NCI-H1105 (cell line): Measurements from ENCODE around the gene GALNT3.

Source experiments
- DNase-seq: peaks from one replicate; lab custom pipeline; 2025; lab: John Stamatoyannopoulos, UW

Gene GALNT3

DNA sequence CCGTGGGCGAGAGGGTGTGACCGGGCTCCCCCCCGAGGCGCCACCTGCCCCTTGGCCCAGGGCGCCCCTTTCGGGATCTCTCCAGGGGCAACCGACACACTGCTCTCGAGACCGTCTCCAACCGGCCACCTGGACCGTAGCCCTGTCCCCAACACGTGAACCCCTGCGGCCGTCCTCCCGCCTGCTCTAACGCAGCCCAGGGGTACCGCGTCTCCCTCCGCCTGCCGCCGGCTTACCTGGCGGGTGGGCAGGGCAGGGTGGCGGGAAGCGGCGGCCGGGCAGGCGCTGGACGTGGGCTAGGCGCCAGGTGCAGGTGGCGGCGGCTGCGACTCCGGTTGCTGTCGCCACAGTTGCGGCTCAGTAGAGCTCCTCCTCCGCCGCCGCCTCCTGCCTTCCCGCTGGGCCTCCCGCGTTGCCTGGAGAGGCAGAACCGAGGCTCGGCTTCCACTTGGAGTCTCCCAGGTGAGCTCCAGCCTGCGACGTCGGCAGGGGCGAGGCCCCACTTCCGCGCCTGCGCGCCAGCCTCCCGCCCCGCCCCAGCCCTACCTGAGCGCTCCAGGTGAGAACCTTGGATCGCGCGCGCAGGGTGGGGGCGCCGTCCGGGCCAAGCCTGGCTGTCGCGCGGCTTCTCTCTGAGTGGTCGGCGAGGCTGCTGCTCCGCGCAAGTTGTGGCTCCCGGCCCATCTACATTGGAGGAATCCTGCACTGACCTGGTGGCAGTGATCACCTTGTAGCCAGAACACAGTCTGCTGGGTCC lies at the start of gene GALNT3:
Gene GALNT3 (minus strand): TSS at position 469 of the 757 bp plus-strand sequence. CDS start 23,547 bp downstream, outside the sequence.
- peak; percentile 86 for DNase-seq

DNA sequence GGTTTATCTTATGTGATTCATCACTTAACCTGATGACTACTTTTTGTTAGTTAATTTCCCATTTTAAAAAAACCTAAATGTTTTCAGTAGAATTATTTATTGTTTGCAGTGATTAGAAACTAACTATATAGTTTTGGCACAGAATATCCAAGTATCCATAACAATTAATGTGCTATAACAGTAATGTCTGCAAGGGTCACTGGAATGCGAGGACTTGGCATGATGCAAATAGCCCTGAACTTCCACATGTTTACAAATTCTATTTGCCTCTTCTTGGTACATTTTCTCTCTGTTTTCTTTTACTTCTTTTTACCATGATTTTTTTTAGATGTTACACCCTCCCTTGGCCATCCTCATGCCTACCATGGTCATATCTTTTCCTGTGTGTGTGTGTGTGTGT lies 49.3 kb upstream of the GALNT3 start:
- DNase-seq: no peak

DNA sequence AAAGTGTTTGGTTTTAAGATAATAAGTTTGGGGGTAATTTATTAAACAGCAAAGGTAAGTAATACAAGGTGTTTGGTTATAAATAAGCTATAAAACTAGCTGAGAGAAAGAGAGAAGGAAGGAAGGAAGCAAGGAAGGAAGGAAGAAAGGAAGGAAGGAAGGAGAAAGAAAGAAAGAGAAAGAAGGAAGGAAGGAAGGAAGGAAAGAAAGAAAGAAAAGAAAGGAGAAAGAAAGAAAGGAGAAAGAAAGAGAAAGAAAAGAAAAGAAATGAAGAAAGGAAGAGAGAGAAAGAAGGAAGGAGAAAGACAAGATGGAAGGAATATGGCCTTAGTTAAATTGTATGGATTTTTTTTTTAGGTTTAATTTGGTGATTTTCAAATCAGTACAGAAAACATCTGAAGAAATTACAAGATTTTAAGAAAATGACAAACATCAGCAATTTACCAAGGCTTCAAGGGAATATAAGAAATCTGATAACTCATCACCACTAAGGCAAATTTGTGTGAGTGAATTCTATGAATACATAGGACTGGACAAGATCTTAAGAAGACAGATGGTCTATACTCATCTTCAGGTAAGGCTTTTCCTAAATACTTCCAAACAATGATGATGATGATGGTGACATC lies 46.4 kb upstream of the GALNT3 start:
- DNase-seq: no peak

DNA sequence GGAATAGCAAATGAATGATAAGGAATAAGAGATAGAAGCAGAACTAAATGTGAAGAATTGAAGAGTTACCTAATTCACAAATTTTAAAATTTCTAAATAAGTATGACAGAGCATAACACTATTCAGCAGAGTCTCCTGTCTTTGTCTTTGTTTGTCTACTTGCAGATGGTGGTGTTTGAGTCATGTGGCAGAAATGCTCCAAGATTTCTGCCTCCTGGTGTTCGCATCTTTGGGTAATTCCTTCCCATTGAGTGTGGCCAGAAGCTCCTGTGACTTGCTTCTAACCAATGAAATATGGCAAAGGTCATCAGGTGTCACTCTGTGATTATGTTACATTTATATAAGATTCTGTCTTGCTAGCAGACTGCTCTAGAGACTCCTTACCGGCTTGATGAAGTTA lies 45.6 kb upstream of the GALNT3 start:
- no peak for DNase-seq

DNA sequence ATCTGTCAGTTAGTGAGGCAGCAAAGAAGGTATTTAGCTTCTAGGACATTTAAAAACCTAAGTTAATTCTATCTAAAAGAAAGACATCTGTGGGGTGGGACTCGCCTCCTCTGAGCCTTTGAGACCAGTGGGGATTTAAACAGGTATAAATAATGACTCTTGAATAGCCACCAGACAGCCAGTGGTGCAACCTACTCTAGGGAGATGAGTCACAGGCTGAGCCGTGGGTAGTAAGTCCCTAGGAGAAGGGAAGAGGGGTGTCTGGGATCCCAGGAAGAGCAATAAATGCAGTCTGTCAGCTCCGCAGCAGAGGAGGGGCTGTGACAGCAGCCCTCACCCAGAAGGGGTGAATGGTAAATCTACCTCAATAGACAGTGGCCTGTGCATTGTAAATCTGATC lies 43.1 kb upstream of the GALNT3 start:
- DNase-seq: no peak

DNA sequence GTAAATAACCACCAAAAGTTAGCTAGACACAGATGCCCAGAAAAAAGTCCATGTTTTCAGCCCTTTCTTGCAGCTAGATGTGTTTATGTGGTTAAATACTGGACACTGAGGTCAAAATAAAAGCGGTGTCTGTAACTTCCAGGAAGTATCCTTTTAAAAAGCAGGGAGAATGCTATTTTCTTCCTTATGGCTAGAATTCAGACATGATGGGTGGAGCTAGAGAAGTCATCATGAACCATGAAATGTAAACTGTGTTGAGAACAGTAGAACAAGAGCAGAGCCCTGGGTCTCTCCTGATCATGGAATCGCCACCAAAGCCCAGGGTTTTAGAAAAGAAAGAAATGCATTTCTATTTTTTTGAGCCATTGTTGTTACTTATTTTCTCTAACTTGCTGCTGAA lies 41.3 kb upstream of the GALNT3 start:
- DNase-seq: no peak

DNA sequence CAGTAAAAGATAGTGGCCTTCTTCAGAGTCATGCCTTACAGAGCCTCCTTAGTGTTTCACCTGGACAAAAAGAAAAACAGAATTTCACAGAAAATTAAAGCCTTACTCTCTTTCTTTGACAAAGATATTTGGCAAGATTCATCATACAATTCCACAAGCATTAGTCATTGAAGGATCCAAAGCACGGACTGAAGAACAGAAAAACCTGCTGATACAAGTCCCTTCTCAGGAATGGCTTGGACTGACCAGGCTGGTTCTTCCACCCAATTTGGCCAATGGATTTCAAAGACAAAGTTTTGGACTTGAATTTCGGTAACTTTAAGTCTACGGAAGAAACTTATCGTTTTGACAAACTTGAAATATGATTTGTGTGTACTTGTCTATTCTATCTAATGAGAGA lies 39.1 kb upstream of the GALNT3 start:
- no peak for DNase-seq

DNA sequence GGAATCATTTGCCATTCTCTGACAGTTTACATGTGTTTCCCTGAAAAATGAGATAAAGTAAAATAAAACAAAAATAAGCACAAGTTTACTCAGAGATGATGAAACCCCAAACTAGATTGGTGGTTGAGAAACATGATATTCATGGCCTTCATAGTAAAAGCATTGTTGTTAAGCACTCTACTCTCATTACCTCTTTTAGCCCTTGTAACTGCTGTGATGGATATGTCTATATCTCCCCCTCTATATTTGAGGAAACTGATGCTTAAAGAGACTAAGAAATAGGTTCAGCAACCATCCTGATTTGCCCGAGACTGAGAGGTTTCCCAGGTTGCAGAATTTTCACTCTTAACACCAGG lies 33.9 kb upstream of the GALNT3 start:
- DNase-seq: no peak

DNA sequence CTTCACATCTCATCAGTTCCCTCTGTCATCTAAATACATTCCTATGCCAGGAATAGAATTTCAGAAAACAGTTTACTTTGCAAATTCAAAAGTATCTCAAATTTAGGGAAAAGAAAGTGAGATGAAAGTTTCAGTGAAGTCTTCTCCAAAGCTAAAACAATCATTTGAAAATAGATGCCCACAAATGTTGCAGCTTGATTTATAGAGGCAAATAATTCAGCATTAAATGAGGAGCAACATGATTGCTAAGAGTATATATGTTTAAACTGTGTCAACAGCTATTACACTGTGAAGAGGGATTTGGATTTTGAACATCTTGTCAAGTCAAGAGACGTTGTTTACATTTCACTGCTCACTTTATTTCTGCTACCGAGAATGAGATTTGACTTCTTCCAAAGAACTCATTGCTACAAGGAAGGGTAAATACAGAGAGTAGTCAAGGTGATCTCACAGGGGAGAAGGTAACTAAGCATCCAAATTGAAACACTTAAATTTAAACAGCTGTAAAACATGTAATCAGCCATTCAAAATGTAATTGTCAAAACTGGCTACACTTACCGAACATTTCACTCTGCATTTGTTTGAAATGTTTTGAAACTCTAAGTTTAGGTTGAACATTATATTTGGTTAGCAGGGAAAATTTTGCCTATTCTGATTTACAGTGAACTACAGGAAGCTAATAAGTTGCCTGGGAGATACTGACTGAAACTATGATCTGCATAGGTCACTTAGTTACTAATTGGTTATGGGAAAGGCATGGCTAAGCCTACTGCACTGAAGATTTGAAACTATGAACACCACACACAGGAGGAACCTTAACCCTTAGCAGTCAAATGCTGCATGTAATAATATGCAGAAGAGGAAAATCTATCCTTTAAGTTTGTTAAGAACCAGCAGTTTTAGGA lies 33.2 kb upstream of the GALNT3 start:
- DNase-seq: no peak

DNA sequence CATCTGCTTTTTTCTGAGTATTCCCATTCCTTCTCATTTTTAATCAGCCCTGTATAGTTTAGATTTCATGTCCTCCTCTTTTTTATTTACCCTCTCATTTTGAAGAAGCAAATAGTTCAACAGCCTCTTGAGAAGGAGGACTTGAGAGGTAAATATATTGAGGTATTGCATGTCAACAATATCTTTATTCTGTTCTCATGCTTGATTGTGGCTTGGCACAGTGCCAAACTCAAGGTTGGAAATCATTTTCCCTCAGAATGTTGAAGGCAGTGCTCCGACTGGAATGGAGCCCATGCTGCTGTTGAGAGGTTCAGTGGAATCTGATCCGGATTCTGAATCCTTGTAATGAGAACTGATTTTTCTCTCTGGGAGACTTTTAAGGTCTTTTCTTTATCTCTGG lies 31.0 kb upstream of the GALNT3 start:
- DNase-seq: peak; percentile 81

DNA sequence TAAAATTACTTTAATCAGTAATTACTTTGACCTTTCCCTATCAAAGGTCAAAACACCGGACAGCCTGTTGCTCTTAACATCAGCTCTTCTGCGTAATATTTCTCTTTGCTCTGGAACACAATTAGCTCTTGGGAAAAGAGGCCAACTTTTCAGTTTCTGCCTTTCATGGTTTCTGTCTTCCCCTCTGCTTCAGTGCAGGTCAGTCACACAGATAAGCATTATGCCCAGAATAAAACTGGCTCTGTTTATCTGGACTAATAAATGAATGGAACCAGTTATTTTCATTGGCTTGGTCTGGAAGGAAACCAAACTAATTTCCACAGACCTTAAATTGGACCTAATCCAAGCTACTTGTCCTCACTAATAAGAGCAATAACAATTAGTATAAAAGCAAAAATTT lies 26.2 kb upstream of the GALNT3 start:
- no peak for DNase-seq

DNA sequence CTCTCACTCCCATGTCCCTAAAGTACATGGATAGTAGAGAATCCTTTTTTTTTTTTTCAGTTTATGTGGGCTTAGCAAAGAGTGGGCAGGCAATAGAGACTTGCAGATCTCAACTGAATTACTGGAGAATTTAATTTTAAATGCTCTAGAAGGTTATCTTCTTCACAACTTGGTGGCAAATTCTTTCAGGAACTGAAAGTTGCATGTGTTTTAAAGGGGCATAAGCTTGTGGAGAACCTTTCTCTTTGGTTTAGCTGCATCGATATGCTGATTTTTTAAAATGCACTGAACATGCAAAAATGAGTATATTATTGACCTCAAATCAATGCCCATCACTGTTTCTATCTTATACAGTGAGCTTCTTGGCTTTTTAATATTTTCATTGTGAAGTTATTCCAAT lies 24.9 kb upstream of the GALNT3 start:
- no peak for DNase-seq

DNA sequence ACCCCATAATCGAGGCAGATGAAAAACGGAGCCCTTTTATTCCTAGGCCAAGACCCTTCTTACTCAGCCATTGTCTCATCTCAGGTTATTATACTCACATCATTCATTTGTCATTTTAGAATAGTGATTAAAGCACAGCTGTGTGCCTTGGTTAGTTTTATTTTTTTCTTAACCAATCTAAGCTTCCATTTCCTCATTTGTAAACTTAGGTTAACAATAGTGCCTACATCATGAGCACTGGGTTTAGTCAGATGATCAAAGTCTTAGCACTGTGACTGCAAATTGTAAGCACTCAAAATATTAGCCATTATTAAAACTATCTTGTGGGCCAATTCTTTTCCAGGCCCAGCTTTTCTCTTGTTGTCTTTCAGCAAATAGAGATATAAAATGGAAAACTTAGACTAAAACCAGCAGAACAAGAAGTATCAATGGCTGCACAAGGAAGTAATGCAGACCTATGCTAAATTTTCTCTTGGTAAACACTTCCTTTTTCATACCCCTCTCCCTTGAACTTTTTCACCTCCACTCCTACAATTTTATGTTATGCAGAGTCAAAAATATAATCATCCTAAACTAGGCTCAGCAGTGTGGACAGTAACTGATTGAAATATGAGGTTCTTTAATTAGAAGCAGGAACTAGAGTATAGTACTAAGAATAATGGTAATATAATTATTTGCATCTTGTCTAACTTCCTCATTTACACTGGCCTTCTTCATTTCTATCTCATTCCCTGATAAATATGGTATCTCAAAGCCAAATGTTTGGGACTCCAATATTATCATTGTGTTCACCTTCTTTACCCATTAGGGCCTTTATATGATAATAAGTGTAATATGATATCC lies 21.5 kb upstream of the GALNT3 start:
- DNase-seq: no peak

DNA sequence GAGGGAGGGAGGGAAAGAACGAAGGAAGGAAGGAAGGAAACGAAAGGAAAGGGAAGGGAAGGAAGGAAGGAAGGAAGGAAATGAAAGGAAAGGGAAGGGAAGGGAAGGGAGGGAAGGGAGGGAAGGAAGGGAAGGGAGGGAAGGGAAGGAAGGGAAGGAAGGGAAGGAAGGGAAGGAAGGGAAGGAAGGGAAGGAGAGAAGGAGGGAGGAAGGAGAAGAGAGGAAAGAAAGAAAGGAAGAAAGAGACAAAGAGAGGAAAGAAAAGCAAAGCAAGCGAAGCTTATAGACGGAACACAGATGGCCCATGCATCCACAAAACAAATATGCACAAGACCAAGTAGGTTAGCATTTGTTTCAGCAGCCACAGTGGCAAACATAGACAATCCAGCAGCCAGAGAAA lies 20.4 kb upstream of the GALNT3 start:
- DNase-seq: no peak

DNA sequence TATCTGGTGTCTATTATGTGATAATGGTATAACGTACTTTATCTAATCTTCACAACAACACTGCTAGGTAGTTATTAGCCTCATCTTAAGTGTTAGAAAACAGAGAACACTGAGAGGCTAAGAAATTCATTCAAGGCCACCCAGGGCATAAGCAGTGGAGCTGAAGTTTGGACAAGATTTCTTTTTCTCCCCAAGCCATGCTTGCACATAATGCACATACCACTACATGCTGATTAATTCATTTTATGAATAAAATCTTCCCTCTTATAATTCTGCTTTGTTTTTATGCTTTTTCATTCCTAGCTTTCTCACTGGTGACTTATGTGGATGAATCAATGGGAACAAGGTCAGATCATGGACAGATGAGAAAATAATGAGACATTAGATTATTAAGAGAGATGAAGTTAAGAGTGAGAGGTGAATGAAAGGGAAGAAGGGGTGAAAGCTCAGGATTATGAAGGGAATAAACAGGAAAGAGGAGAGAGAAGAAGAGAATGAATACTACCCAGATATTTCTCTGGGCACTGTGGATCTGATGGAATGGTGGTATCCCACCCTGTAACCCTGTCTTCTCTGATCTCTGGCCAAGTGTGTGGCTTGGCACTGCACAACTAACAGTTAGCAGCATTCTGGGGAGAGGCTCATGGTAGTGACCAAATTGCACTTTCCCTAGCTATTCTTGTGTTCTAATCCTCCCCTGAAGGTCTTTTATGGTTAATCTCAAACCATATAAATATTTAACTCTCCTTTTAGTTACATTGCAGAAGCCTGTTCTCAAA lies 17.7 kb upstream of the GALNT3 start:
- no peak for DNase-seq

DNA sequence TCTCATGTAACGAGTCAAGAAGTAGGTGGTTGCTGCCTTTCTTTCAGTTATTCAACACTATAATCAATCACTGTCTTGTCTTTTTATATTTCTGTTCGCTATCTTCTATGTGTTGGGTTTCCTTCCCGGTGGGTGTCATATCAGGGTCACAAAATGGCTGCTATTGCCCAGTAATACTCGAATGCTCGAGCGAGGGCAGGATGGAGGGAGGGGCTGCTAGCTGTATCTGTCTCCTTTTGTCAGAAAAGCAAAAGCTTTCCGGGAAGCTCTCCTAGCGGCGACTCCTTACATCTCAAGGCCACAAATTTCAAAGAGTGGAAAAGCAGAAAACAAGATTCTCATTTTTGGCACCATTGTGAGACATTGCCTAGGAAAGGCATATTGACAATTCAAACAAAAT lies 16.4 kb upstream of the GALNT3 start:
- no peak for DNase-seq

DNA sequence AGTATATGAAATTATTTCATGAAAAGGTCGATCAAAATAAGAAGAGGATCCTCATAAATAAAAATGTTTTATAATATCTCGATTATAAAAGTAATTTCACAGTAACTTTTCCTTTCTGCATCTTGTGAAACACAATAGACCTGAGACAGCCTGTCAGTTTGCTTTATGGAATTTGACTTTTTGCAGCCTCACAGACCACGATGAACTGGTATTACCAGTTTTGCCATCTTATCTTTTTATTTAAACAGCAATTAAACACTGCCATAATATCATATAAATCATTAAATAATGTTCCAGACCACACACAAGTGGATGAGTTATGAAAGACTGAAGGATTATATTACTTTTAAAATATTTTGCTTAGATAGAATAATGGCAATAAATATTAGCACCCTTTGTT lies 10.7 kb upstream of the GALNT3 start:
- peak; percentile 63 for DNase-seq

DNA sequence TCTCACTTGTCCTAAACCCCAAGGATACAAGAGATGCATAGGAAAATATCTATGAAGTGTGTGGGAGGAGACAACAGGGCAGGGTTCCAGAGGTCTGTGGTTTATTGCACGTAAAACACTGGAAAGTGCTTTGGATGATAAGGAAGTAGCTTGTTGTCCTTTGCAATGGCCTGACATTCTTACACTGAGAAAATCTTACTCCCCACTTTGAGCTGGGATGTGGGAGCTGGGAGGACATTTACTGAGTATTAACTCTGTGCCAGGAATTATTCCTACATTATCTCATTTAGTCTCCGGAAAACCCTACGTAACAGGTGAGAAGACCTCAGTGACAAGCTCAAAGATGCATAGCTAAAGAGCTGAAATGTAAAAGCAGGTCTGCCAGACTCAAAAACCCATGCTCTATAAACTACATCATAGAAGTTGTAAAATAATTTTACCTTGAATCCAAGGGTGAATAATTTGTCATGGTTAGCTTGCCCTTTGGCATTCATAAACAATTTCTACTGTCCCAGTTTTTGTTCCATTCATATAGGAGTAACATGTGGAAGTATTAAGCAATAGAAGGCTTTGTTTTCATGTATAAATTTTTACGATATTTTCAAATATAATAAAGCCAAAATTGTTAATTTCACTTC lies 9.2 kb upstream of the GALNT3 start:
- no peak for DNase-seq

DNA sequence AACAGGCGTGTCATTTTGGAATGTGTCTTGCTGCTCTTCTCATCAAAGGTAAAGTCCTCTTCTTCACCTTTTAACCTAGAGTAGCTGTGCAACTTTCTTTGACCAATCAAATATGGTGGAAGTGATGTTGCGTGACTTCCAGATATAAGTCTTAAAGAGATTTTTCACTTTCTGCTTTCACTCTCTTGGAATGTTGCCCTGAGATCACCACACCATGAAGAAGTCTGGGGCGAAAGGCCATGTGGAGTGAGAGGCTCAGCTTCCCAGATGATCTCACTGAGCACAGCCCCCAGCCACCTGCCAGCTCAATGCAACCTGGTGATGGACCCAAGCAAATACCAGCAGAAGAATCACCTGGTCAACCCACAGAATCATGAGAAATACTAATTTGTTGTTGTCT lies 7.1 kb upstream of the GALNT3 start:
- DNase-seq: no peak

DNA sequence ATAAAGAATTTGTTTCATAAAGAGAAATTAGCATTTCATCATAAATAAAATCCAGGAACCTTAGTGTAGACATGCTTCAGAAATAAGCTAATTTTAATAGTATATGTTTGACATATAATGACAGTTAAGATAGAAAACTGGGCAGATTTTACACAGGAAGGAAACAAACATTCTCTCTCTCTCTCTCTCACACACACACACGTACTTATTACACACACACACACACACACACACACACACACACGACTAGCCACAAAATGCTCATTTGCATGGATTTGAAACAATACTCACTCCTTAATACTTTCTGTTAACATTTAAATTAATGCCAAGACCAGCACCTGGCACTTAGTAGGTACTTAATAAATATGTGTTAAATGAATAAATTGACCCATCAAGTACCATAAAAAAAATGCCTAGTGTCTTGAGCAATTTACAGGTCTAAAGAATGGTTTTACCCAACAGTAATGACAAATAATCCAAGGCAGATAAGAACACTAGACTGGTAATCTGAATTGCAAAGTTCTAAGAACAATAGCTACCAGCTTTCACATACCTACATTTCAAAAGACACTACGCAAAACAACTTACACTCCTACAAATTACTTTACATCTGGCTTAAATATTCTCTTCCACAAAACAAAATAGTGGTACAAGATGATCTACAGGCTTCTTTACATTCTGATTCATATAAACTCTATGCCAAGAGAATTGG lies 2.9 kb upstream of the GALNT3 start:
- no peak for DNase-seq
